ENCODE results near the gene CCNY. TPM values are rescaled to one million over a fixed set of nuclear protein-coding genes. Genes with fewer than 3 reads are reported as not detected.
"Not testable (repeated sequence)": the region's sequence is repeated elsewhere in the genome, so short reads cannot be mapped to it uniquely, and the experiment has no call there.

CCNY gene
- total and polyA plus RNA-seq, 2 donors, result 46.6 to 55.9 TPM

DNA sequence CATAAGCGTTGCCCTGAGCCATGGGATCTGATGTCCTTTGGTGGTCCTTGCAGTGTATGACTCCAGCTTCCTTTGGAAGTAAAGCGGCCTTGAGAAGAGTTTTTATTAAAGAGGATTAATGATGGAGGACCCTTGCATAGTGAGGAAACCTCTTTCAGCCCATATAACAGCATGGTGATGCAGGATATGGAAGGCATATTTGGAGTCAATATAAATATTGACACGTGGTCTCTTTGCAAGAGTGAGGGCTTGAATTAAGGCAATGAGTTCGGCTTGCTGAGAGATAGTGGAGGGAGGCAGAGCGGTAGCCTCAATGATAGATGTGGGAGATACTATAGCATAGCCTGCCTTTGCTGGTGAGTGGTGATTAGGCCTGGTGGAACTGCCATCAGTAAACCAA lies 67.2 kb downstream of the CCNY start:
- not testable (repeated sequence) for H3K4me3 ChIP-seq (ENCODE audit: low read depth, low read length); DNase-seq (ENCODE audit: extremely low spot score); H3K36me3 ChIP-seq (ENCODE audit: insufficient read depth); H3K4me1 ChIP-seq (ENCODE audit: insufficient read depth); H3K27ac ChIP-seq (ENCODE audit: low read depth)
- WGBS, result 97% methylated on average over 5 of the region's 5 CpGs

DNA sequence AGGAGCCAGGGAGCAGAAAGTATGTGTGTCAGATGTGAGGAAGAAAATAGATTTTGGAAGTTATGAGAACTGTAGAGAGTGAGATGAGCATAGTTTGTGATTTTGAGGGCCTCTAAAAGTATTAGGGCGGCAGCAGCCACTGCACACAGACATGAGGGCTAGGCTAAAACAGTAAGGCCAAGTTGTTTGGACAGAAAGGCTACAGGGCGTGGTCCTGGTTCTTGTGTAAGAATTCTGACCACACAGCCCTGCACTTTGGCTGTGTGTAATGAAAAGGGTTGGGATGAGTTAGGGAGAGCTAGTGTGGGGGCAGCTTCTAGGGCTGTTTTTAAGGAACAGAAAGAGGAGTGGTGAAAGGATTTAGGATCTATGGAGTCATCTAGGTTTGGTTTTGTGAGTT lies 67.8 kb downstream of the CCNY start:
- DNase-seq (ENCODE audit: extremely low spot score); H3K27ac ChIP-seq (ENCODE audit: low read depth); H3K4me3 ChIP-seq (ENCODE audit: low read depth, low read length); H3K36me3 ChIP-seq (ENCODE audit: insufficient read depth); H3K4me1 ChIP-seq (ENCODE audit: insufficient read depth): not testable (repeated sequence)
- 81% methylated on average over 2 of the region's 2 CpGs for WGBS

DNA sequence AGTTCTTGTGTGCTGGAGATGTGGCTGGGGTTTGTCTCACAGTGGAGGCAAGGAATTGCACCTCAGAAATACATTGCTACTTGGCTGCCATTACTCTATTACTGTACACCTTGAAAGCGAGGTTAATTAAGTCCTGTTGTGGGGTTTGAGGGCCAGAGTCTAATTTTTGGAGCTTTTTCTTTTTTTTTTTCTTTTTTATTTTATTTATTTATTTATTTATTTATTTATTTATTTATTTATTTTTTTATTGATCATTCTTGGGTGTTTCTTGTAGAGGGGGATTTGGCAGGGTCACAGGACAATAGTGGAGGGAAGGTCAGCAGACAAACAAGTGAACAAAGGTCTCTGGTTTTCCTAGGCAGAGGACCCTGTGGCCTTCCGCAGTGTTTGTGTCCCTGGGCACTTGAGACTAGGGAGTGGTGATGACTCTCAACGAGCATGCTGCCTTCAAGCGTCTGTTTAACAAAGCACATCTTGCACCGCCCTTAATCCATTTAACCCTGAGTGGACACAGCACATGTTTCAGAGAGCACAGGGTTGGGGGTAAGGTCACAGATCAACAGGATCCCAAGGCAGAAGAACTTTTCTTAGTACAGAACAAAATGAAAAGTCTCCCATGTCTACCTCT lies 69.8 kb downstream of the CCNY start:
- WGBS, result 67% methylated on average over 4 of the region's 5 CpGs
- H3K4me1 ChIP-seq (ENCODE audit: insufficient read depth); H3K27ac ChIP-seq (ENCODE audit: low read depth); H3K4me3 ChIP-seq (ENCODE audit: low read depth, low read length); DNase-seq (ENCODE audit: extremely low spot score); H3K36me3 ChIP-seq (ENCODE audit: insufficient read depth): not testable (repeated sequence)

DNA sequence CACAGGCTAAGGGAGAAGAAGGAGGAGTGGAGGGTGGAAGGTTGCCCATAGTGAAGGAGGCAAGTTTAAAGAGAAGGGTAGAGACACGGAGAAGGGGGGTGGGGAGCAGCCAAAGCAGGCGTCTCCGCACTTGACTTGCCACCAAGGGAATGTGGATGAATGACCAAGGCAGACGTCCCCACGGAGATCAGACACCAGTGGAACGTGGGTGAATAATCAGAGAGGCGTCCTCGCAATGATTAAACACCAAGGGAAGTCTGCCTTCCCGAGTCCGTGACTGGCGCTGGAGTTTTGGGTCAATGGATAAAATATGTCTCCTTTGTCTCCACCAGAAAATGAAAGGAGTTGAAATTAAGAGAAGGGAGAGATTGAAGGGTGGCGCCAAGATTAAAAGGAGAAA lies 71.4 kb downstream of the CCNY start:
- H3K4me3 ChIP-seq (ENCODE audit: low read depth, low read length); H3K4me1 ChIP-seq (ENCODE audit: insufficient read depth); H3K27ac ChIP-seq (ENCODE audit: low read depth); H3K36me3 ChIP-seq (ENCODE audit: insufficient read depth); DNase-seq (ENCODE audit: extremely low spot score): not testable (repeated sequence)
- 96% methylated on average over 12 of the region's 12 CpGs for WGBS

DNA sequence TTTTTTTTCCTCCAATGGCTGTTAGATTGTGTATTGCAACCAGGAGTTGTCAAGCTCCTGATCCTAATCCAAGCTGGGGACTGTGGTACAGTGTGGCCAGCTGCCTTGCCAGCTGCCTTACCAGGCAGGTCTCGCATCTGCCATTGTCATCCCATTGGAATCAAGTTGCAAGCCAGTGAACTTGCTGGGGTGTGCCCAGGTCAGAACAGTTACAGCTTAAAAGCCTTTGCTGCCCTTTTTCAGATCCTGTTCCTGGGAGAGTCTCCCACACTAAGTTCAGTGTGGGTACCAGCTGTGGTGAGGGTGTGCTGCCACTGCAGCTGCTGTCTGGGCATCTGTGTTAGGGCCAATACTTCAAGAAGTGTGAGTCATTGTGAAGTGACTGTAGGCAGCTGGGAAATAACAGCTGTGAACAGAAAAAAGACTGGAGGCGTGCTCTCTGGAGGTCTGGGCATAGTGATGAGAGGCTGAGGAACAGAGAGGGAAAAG lies 72.8 kb downstream of the CCNY start:
- DNase-seq (ENCODE audit: extremely low spot score), result no peak
- 63% methylated on average over 2 of the region's 2 CpGs for whole genome bisulfite sequencing
- Histone ChIP-seq H3K4me1 (ENCODE audit: insufficient read depth) (peaks cover 4% of the 10 kb centered on the region), H3K36me3 (ENCODE audit: insufficient read depth) (no peaks in the 10 kb centered on the region), H3K27ac (ENCODE audit: low read depth) (no peak overlapping the region), H3K4me3 (ENCODE audit: low read depth, low read length) (no peak overlapping the region)

DNA sequence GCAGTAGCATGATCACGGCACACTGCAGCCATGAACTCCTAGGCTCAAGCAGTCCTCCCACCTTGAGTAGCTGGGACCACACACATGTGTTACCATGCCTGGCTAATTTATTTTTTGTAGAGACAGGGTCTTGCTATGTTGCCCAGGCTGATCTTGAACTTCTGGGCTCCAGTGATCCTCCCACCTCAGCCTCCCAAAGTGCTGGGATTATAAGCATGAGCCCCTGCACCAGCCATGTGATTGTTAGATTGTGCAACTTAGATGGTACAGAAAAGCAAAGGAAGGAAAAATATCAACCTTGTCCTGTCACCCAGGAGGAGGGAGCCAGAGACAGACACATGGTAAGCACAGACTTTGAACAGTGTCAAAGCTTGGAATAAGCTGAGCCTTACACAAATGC lies 73.5 kb downstream of the CCNY start:
- no peaks in the 10 kb centered on the region for H3K36me3 ChIP-seq (ENCODE audit: insufficient read depth)
- peaks cover 4% of the 10 kb centered on the region for H3K4me1 ChIP-seq (ENCODE audit: insufficient read depth)
- no peak overlapping the region for H3K27ac ChIP-seq (ENCODE audit: low read depth)
- DNase-seq (ENCODE audit: extremely low spot score), result no peak
- WGBS, result 93% methylated on average over 1 of the region's 1 CpG
- H3K4me3 ChIP-seq (ENCODE audit: low read depth, low read length), result no peak overlapping the region

DNA sequence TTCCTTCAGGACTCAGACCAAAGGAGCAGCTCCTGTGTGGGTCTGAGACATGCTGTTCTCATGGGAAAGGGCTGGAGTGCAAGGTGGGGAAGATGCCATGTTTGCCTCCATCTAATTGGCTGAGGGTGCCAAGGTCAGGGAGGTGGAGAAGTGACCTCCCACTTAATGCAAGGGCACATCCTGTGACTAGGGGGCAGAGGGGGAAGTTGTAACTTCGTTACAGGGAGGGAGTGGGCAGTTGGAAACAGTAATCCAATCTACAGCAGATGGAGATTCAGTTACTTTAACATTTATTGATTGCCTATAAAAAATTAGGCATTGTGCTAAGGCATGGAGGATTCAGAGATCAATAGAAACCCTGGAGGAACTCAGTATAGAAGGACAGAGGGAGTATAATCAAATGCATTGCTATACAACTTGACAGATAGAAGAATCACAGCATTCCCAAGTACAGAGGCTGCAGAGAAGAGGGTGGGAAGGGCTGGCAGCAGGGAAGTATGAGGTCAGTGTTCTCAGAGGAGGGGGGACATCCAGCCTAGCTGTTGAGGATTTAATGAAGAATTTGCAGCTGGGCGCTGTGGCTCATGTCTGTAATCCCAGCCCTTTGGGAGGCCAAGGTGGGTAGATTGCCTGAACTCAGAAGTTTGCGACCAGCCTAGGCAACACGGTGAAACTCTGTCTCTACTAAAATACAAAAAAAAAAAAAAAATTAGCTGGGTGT lies 75.9 kb downstream of the CCNY start:
- whole genome bisulfite sequencing, result 61% methylated on average over 4 of the region's 4 CpGs
- H3K27ac ChIP-seq (ENCODE audit: low read depth), result no peak overlapping the region
- no peak overlapping the region for H3K4me3 ChIP-seq (ENCODE audit: low read depth, low read length)
- H3K4me1 ChIP-seq (ENCODE audit: insufficient read depth), result peaks cover 4% of the 10 kb centered on the region
- no peaks in the 10 kb centered on the region for H3K36me3 ChIP-seq (ENCODE audit: insufficient read depth)
- no peak for DNase-seq (ENCODE audit: extremely low spot score)

DNA sequence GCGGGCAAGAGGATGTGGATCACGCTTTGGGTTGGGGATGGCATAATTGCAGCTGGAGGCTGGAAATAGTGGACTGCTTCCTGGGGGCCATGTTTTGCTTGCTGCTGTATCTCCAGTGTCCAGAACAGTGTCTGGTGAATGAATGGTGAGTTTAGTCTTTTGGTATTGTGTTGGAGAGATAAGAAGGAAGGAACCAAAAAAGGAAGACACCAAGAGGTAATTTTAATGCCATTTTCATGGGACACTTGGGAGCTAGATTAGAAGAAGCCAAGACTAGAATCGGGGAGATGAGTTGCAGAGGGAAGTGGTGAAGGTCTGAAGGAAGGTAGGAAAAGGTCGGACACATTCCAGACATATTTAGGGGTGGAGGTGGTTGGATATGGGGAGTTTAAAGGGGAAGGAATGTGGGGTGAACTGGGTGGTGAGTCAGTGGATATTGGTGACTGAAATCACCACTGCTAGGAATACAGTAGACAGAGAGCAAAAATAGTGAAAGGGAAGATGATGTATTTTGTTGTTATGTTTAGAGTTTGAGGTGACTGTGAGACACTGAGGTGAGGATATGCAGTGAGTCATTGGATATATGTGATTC lies 76.7 kb downstream of the CCNY start:
- DNase-seq (ENCODE audit: extremely low spot score), result no peak
- H3K27ac ChIP-seq (ENCODE audit: low read depth), result no peak overlapping the region
- H3K4me3 ChIP-seq (ENCODE audit: low read depth, low read length), result no peak overlapping the region
- no peaks in the 10 kb centered on the region for H3K36me3 ChIP-seq (ENCODE audit: insufficient read depth)
- H3K4me1 ChIP-seq (ENCODE audit: insufficient read depth), result peaks cover 4% of the 10 kb centered on the region
- WGBS, result 81% methylated on average over 4 of the region's 4 CpGs

DNA sequence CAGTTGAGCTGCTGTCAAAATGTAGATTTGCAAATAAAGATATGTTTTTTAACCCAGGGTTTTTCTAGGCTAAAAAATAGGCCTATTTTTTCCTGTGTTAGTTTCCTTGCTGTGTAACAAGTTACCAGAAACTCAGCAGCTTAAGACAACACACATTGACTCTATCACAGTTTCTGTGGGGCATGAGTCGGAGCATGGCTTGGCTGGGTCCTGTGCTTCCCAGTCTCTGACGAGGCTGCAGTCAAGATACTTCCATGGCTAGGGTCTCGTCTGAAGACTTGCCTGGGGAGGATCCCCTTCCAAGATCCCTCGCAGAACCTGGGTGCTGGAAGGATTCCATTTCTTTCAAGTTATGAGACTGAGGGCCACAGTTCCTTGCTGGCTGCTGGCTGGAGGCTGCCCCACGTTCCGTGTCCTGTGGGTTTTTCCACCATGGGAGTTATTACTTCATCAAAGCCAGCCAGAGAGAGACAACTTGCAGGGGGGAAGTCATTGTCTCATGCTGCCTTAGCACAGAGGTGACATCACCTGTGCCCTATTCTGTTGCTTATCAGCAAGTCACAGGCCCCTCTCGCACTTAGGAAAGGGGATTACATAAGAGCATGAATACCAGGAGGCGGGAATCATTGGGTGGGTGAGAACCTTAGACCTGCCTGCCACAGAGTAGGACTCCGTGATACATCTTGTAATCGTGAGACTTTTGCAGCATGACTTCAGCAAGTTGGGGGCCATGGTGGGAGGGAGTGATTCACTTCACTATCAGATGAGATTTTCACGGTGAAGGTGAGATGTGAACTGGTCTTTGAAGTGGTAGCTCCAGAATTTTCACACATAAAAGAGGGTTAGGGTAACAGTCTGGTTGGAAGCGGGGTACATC lies 77.9 kb downstream of the CCNY start:
- peaks cover 4% of the 10 kb centered on the region for H3K4me1 ChIP-seq (ENCODE audit: insufficient read depth)
- H3K36me3 ChIP-seq (ENCODE audit: insufficient read depth), result no peaks in the 10 kb centered on the region
- no peak overlapping the region for H3K4me3 ChIP-seq (ENCODE audit: low read depth, low read length)
- no peak overlapping the region for H3K27ac ChIP-seq (ENCODE audit: low read depth)
- 85% methylated on average over 12 of the region's 12 CpGs for WGBS
- DNase-seq (ENCODE audit: extremely low spot score), result no peak

DNA sequence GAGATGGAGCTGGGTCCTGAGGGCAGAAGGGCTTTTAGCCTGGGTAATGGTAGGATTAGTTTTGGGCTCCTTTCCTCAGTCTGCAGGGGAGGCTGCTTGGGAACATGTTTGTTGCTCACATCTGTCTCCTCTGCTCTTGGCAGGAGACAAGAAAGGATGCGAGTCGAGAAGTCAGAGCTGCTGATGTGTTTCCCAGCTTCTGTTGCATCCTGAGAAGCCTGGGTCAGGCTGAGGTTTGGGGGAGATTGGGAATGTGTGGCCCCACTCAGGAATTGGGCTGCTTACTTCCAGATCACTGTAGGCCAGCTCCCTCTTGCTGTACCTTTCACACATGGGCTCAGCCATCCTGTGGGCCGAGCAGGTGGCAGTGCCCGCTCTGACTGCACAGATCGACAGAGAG lies 79.2 kb downstream of the CCNY start:
- no peak for DNase-seq (ENCODE audit: extremely low spot score)
- 82% methylated on average over 5 of the region's 5 CpGs for WGBS
- no peak overlapping the region for H3K4me3 ChIP-seq (ENCODE audit: low read depth, low read length)
- no peaks in the 10 kb centered on the region for H3K36me3 ChIP-seq (ENCODE audit: insufficient read depth)
- H3K27ac ChIP-seq (ENCODE audit: low read depth), result no peak overlapping the region
- peaks cover 4% of the 10 kb centered on the region for H3K4me1 ChIP-seq (ENCODE audit: insufficient read depth)

DNA sequence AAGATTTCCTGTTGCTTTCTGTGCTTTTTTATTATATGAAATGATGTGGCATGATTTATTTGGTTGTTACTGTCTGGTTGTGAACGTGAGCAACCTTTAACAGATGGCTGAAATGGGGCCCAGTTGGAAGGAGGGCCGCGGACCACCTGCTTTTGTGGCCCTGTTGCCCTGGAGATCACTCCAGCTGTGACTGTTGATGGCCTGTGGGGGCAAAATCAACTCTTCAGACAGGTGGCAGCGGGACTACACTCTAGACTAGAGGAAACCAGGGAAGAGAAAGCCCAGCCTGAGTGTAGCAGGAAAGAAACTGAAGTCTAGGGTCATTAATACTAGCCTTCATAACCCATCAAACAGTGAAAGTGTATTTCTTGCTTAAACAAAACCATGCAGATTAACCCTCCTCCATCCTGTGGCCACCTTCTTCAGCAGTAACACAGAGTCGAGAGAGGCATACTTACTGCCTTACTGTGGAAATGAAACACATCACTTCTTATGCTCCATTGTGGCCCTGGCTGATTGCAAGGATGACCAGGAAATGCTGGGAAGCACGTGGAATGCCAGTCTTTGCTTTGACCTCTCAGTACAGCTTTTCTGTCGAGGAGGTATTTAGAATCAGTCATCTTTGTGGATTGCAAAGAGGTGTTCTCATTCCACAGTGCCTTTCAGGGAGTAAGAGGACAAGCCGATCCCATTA lies 80.5 kb downstream of the CCNY start:
- Histone ChIP-seq H3K27ac (ENCODE audit: low read depth) (no peak overlapping the region), H3K36me3 (ENCODE audit: insufficient read depth) (no peaks in the 10 kb centered on the region), H3K4me3 (ENCODE audit: low read depth, low read length) (no peak overlapping the region), H3K4me1 (ENCODE audit: insufficient read depth) (peaks cover 5% of the 10 kb centered on the region)
- DNase-seq (ENCODE audit: extremely low spot score), result no peak
- 78% methylated on average over 8 of the region's 8 CpGs for WGBS

DNA sequence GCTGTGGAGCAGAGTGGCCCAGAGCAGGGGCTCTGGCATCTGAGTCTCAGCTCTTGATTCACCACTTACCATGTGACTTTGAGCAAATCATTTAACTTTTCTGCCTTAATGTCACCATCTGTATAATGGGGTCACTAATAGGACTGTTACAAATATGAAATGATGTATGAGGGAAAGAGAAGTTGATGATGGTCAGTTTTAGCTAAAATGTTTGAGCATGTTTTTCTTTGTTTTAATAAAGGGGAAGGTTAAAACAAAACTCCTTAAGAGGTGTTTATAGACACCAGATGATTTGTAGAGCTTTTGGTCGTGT lies 81.0 kb downstream of the CCNY start:
- H3K27ac ChIP-seq (ENCODE audit: low read depth), result no peak overlapping the region
- no peaks in the 10 kb centered on the region for H3K36me3 ChIP-seq (ENCODE audit: insufficient read depth)
- H3K4me3 ChIP-seq (ENCODE audit: low read depth, low read length), result no peak overlapping the region
- no peak for DNase-seq (ENCODE audit: extremely low spot score)
- 51% methylated on average over 1 of the region's 1 CpG for WGBS
- H3K4me1 ChIP-seq (ENCODE audit: insufficient read depth), result peaks cover 2% of the 10 kb centered on the region

DNA sequence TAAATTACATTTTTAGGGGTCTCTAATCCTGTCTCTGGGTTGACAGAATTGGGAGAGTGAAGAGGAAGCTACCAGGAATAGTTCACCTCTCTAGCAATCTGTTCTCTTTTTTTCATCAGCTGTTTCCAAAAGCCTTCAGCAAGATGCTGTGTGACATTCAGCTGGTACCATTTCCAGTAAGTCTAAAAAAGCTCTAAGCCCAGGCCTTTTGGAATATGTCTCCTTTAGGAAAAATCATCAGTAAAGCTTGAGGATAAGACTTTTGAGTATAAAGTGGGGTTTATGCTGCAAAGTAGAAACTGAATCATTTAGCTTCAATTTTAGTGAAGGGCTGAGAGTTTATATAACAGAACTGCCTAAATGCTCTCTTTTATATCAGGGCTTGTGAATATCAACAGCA lies 81.5 kb downstream of the CCNY start:
- no peak for DNase-seq (ENCODE audit: extremely low spot score)
- peaks cover 2% of the 10 kb centered on the region for H3K4me1 ChIP-seq (ENCODE audit: insufficient read depth)
- H3K27ac ChIP-seq (ENCODE audit: low read depth), result no peak overlapping the region
- no peak overlapping the region for H3K4me3 ChIP-seq (ENCODE audit: low read depth, low read length)
- H3K36me3 ChIP-seq (ENCODE audit: insufficient read depth), result no peaks in the 10 kb centered on the region
